Measurements from ENCODE around the gene TAS1R3.

Gene TAS1R3

DNA sequence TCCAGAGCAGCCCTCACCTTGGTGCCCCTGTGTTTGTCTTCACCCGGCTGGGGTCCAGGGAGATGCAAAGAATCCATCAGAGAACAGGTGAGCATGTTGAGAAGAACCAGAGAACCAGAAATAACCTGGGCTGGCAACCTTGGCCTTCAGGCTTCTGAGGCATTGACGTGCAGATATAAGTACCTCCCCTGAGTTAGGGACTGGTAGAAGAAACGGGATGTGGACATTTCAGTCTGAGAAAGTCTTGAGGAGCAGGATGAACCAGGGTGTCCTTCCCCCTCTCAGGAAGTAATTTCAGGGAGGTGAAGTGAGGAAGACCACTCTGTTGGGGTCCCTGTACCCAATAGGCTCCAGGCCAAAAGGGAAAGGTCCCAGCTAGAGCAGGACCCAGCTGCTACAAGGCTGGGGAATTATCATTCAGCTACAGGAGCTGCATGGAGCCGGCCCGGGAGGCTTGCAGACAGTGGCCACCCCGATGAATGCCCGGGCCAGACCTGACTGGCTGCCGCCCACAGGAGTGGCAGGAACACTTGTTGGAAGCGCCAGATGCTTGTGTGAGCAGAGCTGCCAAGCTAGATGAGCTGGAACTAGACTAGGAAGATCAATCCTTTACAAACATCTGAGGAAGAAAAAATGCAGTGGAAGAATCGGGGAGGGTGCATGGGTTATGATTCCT is 45.6 kb downstream of the TAS1R3 start:
- no peak overlapping the region for H3K4me3 ChIP-seq (ENCODE audit: low read depth, low read length)
- no peak for DNase-seq (ENCODE audit: low read depth)
- TF ChIP-seq, protein P1, sequence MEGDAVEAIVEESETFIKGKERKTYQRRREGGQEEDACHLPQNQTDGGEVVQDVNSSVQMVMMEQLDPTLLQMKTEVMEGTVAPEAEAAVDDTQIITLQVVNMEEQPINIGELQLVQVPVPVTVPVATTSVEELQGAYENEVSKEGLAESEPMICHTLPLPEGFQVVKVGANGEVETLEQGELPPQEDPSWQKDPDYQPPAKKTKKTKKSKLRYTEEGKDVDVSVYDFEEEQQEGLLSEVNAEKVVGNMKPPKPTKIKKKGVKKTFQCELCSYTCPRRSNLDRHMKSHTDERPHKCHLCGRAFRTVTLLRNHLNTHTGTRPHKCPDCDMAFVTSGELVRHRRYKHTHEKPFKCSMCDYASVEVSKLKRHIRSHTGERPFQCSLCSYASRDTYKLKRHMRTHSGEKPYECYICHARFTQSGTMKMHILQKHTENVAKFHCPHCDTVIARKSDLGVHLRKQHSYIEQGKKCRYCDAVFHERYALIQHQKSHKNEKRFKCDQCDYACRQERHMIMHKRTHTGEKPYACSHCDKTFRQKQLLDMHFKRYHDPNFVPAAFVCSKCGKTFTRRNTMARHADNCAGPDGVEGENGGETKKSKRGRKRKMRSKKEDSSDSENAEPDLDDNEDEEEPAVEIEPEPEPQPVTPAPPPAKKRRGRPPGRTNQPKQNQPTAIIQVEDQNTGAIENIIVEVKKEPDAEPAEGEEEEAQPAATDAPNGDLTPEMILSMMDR (IDR thresholded peaks at IDR 0.05; ENCODE audit: low read depth, low read length, missing control alignments), result no peak

DNA sequence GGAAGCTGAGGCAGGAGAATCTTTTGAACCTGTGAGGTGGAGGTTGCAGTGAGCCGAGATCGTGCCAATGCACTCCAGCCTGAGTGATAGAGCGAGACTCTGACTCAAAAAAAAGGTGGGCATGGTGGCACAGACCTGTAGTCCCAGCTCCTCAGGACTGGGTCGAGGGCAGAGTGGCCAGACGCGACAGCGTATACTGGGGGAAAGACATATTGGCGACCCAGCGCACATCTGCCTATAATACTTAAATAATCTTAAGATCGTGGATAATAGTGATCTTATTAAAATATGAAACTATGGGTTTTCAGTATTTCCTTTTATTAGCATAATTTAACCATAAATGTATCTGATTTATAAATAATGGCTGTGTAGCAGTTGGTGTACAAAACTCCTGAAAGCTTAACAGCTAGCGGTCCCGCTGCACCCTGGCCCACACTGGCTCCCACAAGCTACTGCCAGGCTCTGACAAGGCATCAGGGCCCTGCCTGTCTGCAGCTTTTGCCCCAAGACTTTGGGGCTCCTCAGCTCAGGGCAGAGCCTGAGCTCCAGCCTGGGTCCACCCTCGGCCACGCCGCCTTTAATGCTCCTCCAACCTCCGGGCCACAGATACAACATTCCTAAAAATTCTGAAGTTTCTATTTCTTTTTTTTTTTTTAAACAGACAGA is 46.6 kb downstream of the TAS1R3 start:
- no peak overlapping the region for H3K4me3 ChIP-seq (ENCODE audit: low read depth, low read length)
- DNase-seq (ENCODE audit: low read depth), result no peak
- TF ChIP-seq, protein P1 (IDR thresholded peaks at IDR 0.05; ENCODE audit: low read depth, low read length, missing control alignments), result no peak

DNA sequence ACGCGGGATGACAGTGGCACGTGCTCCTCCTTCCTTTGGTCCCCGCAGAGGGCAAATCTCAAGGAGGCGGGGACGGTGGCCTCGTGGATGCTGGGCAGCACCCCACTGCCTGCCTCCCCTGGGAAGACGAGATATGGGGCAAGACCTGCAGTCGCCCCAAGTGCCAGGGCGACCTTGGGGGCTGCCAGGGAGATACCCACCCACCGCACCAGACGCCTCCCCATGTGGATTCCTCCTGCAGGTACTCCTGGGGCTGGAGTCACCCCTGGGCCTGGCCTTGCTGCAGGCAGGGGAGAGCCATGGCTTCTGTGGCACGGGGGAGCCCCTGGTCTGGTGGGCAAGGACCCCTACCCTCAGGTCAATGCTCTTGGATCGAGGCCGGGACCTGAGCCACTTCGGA is 49.8 kb downstream of the TAS1R3 start:
- no peak overlapping the region for H3K4me3 ChIP-seq (ENCODE audit: low read depth, low read length)
- DNase-seq (ENCODE audit: low read depth), result no peak
- TF ChIP-seq, protein P1 (IDR thresholded peaks at IDR 0.05; ENCODE audit: low read depth, low read length, missing control alignments), result no peak

DNA sequence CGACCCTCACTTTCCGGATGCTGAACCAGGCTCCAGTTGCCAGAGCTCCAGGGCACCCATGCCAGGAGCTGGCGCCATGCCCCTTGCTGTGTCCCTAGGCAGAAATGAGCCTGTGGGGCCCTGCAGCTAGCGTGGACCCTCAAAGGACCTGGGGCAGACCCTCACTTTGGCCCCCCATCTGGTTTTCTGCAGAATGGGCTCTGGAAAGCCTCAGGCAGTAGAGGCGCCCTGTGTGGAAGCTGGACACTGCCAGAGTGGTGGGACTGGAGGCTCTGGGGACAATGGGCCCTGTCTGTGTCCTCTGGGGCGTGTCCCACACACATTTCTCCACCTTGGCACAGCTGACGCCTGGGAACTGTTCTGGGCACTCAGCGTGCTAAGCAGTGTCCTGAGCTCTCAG is 50.2 kb downstream of the TAS1R3 start:
- TF ChIP-seq, protein P1 (IDR thresholded peaks at IDR 0.05; ENCODE audit: low read depth, low read length, missing control alignments), result no peak
- no peak for DNase-seq (ENCODE audit: low read depth)
- H3K4me3 ChIP-seq (ENCODE audit: low read depth, low read length), result no peak overlapping the region
